ENCODE data around the gene ARMCX5. TPM values are rescaled to one million over a fixed set of nuclear protein-coding genes. Genes with fewer than 3 reads are reported as not detected.
A peak's percentile ranks its signal among the peaks of the same experiment; 100 is the strongest.

ARMCX5 gene
- 19.2 and 21.4 TPM in 2 replicates for polyA plus RNA-seq (2014; cell fraction: cytosol; rRNA removed)
- polyA plus RNA-seq (2014; cell fraction: nucleus; rRNA removed): 12.8 and 14.3 TPM in 2 replicates

DNA sequence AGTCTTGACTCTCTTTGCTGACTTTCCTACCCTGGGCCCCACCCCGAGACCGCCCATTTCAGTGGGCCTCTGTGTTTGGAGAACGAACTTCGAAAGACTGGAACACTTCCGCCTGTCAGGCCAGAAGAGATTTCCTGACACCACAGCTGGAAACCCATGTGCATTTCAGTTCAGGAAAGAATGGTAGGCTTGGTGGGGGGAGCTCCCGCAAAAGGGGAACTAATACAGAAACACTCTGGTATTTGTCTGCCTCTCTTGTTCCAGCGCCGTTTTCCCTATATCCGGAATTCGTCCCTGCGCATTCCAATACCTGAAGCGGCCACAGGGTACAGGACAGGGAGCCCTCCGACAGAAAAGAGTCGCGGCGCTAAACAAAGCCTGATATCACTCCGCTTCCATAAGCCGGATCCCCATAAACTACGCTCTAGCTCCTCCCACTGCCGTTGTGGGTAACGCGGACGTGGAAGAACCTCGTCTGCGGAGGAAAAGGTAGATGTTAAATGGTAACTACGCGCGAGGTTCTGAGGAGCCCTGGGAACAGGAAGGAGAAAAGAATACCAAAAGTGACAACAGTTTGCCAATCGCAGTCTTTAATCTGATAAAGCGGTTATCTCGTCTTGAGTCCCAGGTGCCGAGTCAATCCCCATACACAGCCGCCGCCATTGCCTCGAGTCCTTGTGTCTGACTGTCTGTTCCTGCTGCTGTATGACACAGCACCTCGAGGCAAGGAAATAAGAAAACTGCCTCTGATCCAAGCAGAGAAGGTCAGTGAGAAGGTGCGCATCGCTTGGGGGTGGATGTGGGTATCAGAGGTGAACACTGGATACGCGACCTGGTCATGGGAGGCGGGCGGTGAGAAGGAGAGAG lies at the start of gene ARMCX5:
ARMCX5 (plus strand) TSS at position 432 of the 867 bp plus-strand sequence. CDS start 2,627 bp downstream, outside the sequence.
- DNase-seq (ENCODE audit: low spot score): peak; percentile 89

DNA sequence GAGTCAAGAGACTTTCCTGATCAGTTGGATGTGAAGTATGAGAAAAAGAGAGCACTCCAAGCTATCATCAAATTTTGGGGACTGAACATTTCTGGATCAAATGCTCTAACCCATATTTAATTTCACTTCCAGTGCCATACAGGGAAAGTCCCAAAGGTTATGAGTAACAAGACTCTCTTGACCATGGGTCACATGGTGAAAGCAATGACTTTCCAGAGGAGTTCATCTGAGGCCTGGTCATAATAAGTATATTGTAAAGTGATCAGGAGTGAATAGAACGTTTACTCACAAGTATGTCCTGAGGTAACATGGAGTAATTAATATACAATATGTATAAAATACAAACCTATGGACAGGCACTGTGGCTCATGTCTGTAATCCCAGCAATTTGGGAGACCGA lies 40.7 kb upstream of the ARMCX5 start:
- no peak for DNase-seq (ENCODE audit: low spot score)

DNA sequence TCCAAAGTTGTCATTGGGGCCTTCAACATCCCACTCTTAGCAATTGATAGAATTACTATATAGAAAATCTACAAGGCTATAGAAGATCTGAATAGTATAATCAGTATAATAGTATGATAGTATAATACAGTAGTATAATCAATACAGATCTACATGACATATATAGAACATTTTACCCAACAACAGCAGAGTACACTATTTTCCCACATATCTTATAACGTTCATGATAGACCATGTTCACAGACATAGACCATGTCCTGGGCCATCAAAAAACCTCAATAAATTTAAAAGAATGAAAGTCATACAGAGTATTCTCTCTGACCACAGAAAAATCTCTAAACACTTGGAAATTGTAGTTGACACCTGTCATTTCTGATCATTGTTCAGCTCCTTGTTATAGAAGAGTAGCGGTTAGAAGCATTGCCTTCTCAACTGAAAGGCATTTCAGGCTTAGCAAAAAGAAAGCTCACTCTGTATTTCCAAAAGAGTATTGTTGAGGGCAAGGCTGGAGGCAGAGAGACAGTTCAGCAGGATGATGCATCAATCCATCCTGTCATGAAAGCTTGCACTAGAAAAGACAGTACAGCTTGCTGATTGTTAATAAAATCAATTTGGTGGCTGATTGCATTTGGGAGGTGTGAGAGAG lies 38.8 kb upstream of the ARMCX5 start:
- no peak for DNase-seq (ENCODE audit: low spot score)

- no peak for DNase-seq (ENCODE audit: low spot score)
Measured at GRCh38 chrX:102580891-102581290, 18.4 kb upstream of the ARMCX5 start.

DNA sequence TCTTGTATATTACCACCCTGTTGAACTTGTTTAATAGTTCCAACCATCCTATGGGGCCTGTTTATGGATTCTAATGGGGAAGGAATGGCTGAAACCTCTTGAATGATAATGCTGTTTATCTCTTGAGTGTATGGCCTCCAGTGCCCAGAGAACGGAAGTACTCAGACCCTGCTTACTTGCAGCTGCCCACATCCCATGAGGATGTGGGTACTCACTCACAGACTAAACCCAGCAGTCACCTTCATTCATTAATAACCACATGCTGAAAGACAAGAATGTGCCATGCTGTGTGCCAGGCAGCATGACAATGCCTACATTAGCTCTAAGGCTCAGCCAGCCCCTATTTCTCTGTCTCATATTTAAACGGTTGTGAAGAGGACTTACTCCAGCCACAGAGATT lies 5.9 kb upstream of the ARMCX5 start:
- DNase-seq (ENCODE audit: low spot score): no peak

DNA sequence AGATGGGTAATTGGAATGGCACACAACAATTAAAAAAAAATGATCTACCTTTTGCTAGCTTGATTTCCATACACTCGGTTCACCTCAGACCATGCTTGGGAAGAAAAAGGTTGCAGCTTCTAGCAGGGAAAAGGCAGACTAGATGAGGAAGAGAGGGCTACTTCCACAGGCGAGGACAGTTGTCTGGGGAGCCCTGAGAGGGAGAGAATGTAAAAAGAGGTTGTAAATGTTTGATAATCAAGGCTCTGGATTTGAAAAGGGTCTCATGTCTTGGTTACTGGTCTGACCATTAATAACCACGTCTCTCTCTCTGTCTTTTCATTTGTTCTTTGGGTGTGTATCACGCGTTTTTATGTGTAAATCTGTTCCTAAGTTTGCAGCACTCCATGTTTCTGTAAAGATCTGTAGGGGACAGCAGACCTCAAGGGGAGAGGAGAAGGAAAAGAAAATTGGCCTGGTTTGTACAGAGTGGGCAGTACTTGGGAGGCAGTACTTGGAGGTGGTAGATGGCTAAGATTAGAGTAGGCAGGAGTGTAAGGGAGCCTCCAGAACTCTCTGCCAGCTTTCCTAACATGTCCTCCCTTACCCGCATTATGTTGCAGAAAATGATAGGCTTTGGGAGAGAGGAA lies 750 bp downstream of the ARMCX5 start:
- DNase-seq (ENCODE audit: low spot score): peak; percentile 2

GRCh38 chrX:102604327-102604726 lies 5.0 kb downstream of the ARMCX5 start:
- no peak for DNase-seq (ENCODE audit: low spot score)

GRCh38 chrX:102606115-102606514 lies 6.8 kb downstream of the ARMCX5 start:
- no peak for DNase-seq (ENCODE audit: low spot score)

- DNase-seq (ENCODE audit: low spot score): no peak
Measured at GRCh38 chrX:102610905-102611304, 11.6 kb downstream of the ARMCX5 start.

DNA sequence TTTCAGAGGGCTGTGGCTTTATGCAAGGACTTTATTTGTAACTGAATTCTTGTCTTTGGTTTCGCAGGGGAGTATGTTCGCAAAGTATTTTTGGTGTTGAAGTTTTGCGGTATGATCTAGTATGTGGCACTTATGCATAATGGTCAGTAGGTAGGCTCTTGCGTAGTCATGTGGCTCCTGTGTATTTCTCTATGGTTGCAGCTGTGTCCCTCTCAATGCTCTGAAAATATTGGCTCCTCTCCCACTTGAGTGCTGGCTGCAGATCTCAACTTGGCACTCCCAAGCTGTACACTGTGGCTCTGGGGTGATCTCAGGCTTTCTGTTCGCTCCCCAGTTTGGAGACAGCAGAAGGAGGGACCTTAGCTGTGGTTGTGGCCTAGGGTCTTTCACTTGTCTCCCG lies 24.8 kb downstream of the ARMCX5 start:
- DNase-seq (ENCODE audit: low spot score): no peak

DNA sequence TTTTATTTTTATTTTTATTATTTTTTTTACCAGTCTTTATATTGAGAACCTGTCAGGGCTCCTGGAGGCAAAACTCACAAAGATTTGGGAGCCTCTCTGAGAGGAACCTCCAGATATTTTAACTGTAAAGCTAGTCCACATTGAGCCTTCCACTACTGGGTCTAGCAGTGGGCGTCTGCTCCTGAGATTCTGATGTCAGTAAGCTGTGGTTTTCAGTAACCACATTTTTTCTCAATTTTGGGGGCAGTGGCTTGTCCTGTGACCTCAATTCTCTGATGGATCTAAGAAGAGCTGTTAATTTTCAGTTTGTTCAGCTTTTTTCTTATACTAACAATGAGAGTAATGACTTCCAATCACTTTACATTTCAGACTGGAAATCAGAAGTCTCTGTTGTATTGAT lies 28.3 kb downstream of the ARMCX5 start:
- no peak for DNase-seq (ENCODE audit: low spot score)

DNA sequence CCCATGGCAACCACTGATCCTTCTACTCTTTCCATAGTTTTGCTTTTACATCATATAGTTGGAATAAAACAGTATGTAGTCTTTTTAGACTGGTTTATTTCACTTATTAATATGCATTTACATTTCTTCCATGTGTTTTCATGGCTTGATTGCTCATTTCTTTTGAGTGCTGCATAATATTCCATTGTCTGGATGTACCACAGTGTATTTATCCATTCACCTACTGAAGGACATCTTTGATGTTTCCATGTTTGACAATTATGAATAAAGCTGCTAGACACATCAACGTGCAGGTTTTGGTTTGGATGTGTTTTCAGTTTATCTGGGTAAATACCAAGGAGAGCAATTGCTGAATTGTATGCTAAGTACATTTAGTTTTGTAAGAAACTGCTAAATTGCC lies 38.2 kb downstream of the ARMCX5 start:
- DNase-seq (ENCODE audit: low spot score): no peak

DNA sequence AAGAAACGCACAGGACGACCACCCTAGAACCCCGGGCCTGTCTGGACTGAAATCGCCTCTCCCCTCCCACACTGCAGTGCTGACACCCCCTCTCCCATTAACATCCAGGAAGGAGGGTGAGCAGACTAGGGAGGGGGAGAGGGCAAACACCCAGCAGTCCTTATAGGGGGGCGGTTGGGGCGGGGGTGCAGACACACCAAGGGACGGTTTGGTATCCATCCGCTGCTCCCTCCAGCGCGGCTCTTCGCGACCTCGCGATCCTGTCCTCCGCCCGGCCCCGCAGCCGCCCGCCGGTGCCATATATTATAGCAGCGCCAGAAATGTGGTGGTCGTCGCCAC lies 51.6 kb downstream of the ARMCX5 start:
- no peak for DNase-seq (ENCODE audit: low spot score)

DNA sequence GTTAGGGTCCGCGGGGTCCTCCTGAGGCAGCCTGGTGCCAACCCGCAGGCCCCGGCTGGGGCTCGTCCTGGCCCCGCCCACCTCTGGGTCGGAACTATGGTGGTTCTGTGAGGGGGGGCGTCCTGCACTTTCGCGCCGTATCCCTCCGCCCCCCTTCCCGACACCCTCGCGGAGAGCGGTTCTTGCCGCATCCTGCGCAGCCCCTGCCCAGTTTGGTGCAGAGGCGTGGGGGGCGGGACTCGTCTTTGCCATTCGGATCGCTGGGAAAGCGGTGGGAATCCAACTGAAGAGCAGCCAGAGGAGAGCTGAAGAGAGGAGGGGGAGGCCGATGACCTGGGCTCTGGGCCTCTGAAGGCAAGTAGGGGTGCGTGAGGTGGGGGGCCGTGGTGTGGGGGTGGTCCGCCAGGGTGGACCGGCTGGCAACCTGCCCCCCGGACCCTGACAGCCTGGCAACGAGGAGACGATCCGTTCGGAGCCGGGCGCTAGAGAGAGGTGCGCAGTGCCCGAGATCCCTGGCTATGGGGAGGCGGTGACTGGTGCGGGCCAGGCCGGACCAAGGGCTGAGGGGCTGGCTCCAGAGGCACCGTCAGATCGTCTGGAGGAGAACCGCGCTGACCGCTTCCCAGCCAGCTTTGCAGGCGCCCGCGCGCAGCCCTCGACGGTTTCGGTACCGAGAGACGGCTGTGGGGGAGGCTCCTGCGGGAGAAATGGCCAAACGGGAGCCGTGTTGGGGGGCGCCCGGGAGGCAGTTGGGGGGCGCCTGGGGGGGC lies 52.1 kb downstream of the ARMCX5 start, which contains the start of gene GPRASP1:
GPRASP1 (plus strand) TSS at position 242 of the 770 bp plus-strand sequence. CDS start 2,431 bp downstream, outside the sequence.
- no peak for DNase-seq (ENCODE audit: low spot score)

- DNase-seq (ENCODE audit: low spot score): no peak
Measured at GRCh38 chrX:102652031-102652688, 52.8 kb downstream of the ARMCX5 start.

Data from SK-N-DZ (cell line).